Breast epithelium (tissue), 3 donors: ENCODE measurements around the gene ASXL3.

Experiments used
- CTCF ChIP-seq, 3 donors: fragments of 450-650 bp; IDR thresholded peaks; one replicate each; pipeline ENCODE4 v1.5.1; 2016 to 2017; ENCODE audit warnings: antibody characterized with exemption in 3 of 3, mild to moderate bottlenecking in 3 of 3, moderate library complexity in 3 of 3
- POLR2A ChIP-seq: fragments of 450-650 bp; IDR thresholded peaks from one replicate; pipeline ENCODE4 v1.6.1; 2016; ENCODE audit warnings: antibody characterized with exemption, mild to moderate bottlenecking, moderate library complexity
- POLR2AphosphoS5 ChIP-seq, 3 donors: sonication (generic); formaldehyde crosslinking; IDR thresholded peaks; one replicate each; pipeline ENCODE4 v1.6.1; 2017; ENCODE audit warnings: antibody characterized with exemption in 3 of 3

GRCh38 chr18:33538418-33539042 is 39.5 kb upstream of the ASXL3 start:
- TF ChIP-seq CTCF (IDR thresholded peaks at IDR 0.05) = no peak
- no peak for TF ChIP-seq POLR2A
- TF ChIP-seq POLR2AphosphoS5 (IDR thresholded peaks at IDR 0.05) = no peak
